GM13976 (cell line): Measurements from ENCODE around the gene LYST.

Experiments
- DNase-seq: peaks from one replicate; pipeline ENCODE4 v3.0.0; 2012; ENCODE audit warnings: low spot score
- CTCF ChIP-seq: IDR thresholded peaks from 2 replicates; pipeline ENCODE4 v1.5.1; 2012; ENCODE audit warnings: borderline replicate concordance, mild to moderate bottlenecking; ENCODE audit not compliant: insufficient read depth; ENCODE audit errors: extremely low read depth, missing control alignments, control extremely low read depth
- in situ Hi-C: fragments of 300-500 bp; cut with MboI; formaldehyde crosslinking; loops from one replicate; pipeline ENCODE4 v1.12.0; 2022; ENCODE audit warnings: low sequenced_read_pairs, mixed read lengths, inconsistent platforms; ENCODE audit not compliant: unreplicated experiment

Gene LYST

GRCh38 chr1:235742914-235743599, 123.6 kb downstream of the LYST start:
- in situ Hi-C loops, result no loop called here
- no peak for TF ChIP-seq CTCF
- DNase-seq, result no peak

GRCh38 chr1:235741294-235741693, 125.4 kb downstream of the LYST start:
- DNase-seq, result no peak
- TF ChIP-seq CTCF, result no peak
- in situ Hi-C loops, result no loop called here

DNA sequence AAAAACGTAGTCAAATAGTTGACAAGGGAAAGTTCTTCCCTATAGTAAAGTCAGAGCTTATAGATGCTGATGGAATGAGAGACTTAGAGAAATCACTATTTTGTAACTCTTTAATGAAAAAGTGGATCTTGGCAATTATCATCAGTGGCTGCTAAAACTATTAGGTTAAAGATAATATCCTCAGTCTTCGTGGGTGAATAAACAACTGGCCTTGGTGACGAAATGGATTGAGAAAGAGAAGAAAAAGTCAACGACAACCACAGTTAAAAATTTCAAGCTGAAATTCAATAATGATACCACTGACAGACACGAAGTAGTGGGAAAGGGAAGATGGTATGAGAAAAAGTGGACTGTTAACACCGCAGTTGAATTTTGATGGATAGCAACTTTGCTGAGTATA, 127.1 kb downstream of the LYST start:
- TF ChIP-seq CTCF, result no peak
- in situ Hi-C loops, result no loop called here
- DNase-seq, result no peak

DNA sequence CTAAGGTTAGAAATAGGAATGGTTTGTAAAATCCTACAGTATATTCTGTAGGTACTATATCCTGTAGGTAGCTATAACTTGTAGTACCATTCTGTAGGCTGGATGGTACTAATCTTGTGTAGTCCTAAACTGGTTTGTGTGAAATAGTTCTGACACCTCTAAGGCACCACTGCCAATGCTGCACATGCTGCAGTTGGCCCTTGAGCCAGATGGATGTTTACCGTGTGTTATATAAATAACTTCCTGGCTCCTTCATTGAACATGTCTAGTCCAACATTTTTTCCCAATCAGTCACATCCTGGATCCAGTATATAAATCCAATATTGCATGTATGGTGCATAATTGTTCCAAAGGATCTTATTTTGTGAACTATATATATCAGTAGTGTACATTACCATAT, 127.6 kb downstream of the LYST start:
- DNase-seq, result no peak
- no peak for TF ChIP-seq CTCF
- in situ Hi-C loops, result no loop called here

DNA sequence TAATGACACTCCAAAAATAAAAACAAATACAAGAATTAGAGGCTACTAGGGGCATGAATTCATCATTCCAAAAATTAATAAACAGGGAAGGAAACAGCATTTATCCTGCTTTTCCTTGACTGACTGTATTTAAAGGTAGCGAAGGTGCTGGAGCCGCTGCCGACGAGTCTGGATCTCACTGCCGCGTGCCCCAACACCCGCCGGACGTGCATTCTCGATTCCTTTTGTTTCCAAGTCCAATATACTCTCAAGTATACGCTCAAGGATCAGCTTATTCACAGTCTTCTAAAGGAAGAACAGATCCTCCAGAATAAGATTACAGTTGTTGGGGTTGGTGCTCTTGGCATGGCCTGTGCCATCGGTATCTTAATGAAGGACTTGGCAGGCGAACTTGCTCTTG, 129.0 kb downstream of the LYST start:
- TF ChIP-seq CTCF, result no peak
- DNase-seq, result no peak
- in situ Hi-C loops, result no loop called here

- no peak for TF ChIP-seq CTCF
- DNase-seq, result no peak
- in situ Hi-C loops, result no loop called here
Measured at GRCh38 chr1:235736263-235736662, 130.4 kb downstream of the LYST start.
